ENCODE data around the gene STK4.

STK4 gene

DNA sequence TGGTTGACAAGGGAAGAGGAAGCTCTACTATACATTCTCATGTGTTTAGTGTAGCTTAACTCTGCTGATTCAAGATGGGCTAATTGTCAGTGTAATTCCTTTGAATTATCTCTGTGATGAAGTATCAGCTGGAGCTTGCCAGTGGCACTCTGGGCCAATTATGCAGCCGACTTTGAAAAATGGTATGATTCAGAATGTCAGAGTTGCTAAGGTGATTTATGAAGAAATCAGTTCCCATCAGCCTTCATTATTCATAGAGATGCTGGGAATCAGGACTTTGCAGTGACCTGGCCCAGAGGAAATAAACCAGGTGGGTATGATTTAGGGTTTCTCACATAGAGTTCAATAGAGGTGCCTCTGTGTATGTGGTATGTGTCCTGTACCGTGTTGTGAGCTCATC is 101.2 kb downstream of the STK4 start:
- DNase-seq (ENCODE audit: low read depth) = peak; percentile 20
- TF ChIP-seq, protein P1, sequence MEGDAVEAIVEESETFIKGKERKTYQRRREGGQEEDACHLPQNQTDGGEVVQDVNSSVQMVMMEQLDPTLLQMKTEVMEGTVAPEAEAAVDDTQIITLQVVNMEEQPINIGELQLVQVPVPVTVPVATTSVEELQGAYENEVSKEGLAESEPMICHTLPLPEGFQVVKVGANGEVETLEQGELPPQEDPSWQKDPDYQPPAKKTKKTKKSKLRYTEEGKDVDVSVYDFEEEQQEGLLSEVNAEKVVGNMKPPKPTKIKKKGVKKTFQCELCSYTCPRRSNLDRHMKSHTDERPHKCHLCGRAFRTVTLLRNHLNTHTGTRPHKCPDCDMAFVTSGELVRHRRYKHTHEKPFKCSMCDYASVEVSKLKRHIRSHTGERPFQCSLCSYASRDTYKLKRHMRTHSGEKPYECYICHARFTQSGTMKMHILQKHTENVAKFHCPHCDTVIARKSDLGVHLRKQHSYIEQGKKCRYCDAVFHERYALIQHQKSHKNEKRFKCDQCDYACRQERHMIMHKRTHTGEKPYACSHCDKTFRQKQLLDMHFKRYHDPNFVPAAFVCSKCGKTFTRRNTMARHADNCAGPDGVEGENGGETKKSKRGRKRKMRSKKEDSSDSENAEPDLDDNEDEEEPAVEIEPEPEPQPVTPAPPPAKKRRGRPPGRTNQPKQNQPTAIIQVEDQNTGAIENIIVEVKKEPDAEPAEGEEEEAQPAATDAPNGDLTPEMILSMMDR (conservative IDR thresholded peaks at IDR 0.05; ENCODE audit: low read depth, low read length) = no peak
- H3K4me3 ChIP-seq (ENCODE audit: low read depth, low read length) = no peak overlapping the region

- no peak for DNase-seq (ENCODE audit: low read depth)
- TF ChIP-seq, protein P1 (conservative IDR thresholded peaks at IDR 0.05; ENCODE audit: low read depth, low read length) = no peak
- no peak overlapping the region for H3K4me3 ChIP-seq (ENCODE audit: low read depth, low read length)
These were observed 102.9 kb downstream of the STK4 start for GRCh38 chr20:45069261-45069660.

GRCh38 chr20:45070932-45071632 is 104.8 kb downstream of the STK4 start:
- peak; percentile 66 for DNase-seq (ENCODE audit: low read depth)
- TF ChIP-seq, protein P1 (conservative IDR thresholded peaks at IDR 0.05; ENCODE audit: low read depth, low read length) = no peak
- no peak overlapping the region for H3K4me3 ChIP-seq (ENCODE audit: low read depth, low read length)

- no peak for DNase-seq (ENCODE audit: low read depth)
- H3K4me3 ChIP-seq (ENCODE audit: low read depth, low read length) = no peak overlapping the region
- TF ChIP-seq, protein P1 (conservative IDR thresholded peaks at IDR 0.05; ENCODE audit: low read depth, low read length) = no peak
These were observed 105.8 kb downstream of the STK4 start for GRCh38 chr20:45072066-45072465.

DNA sequence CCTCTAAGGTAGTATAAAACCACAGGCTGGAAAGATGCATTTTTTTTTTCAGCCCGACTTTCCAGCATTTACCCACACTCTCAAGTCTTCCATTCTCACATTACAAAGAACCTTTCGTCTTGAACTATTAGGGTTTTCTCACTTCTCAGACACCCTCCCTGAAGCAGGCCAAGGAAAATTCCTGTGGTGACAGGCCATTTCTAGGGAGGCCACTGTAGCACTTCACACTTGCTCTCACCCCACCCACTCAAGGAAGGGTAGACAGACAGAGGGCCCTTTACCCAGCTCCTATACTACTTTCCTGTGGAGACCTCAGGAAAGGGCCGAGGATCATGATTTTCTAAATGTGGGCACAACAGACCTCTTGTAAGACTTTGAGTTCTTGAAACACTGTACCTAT is 106.9 kb downstream of the STK4 start:
- TF ChIP-seq, protein P1 (conservative IDR thresholded peaks at IDR 0.05; ENCODE audit: low read depth, low read length) = no peak
- H3K4me3 ChIP-seq (ENCODE audit: low read depth, low read length) = no peak overlapping the region
- no peak for DNase-seq (ENCODE audit: low read depth)

DNA sequence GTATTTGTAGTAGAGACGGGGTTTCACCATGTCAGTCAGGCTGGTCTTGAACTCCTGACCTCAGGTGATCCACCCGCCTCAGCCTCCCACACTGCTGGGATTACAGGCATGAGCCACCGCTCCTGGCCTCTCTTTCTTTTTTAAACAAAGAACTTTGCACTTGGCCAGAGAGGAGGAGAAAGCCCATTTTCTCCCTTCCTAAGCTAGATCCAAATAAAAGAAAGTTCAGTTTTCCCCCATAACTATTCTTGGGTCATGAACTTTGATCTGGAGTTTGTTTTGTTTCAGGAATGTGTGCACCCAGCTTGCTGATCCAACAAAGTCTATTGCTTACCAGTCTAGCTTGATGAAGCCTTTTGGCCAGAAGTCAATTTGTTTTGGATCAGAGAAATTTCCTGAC is 111.2 kb downstream of the STK4 start:
- TF ChIP-seq, protein P1 (conservative IDR thresholded peaks at IDR 0.05; ENCODE audit: low read depth, low read length) = no peak
- H3K4me3 ChIP-seq (ENCODE audit: low read depth, low read length) = no peak overlapping the region

More for the DNA sequence above, 111.2 kb downstream of the STK4 start:
- no peak for DNase-seq (ENCODE audit: low read depth)

Measured in choroid plexus epithelial cell (primary cell).